HEK293 (cell line): ENCODE measurements around the gene MTCL1.

Source experiments
- CTCF ChIA-PET: fragments of 350-600 bp; formaldehyde crosslinking; extraction: SDS; loops from one replicate; lab custom pipeline; 2021; ENCODE audit warnings: antibody characterized with exemption; lab: Yijun Ruan, JAX
- POLR2A ChIA-PET: fragments of 300-600 bp; formaldehyde crosslinking; extraction: SDS; loops from one replicate; lab custom pipeline; 2020; ENCODE audit warnings: antibody characterized with exemption, inconsistent platforms; lab: Yijun Ruan, JAX
- H3K27ac ChIP-seq: fragments of 200-500 bp; sonication (Bioruptor generic); 2 replicates; pipeline ENCODE4 v1.5.1; 2014; ENCODE audit warnings: low read depth, low read length, control low read depth, inconsistent platforms; ENCODE audit errors: extremely low read depth
- H3K36me3 ChIP-seq, 2 experiments: fragments of 200-500 bp in 1 of 2; sonication (Bioruptor generic) in 1 of 2; 1 replicate in 1 of 2; 2 replicates in 1 of 2; pipeline ENCODE4 v1.5.1; 2014 to 2017; ENCODE audit warnings: inconsistent platforms in 2 of 2, low read length in 2 of 2; ENCODE audit not compliant: control insufficient read depth in 2 of 2, insufficient read depth in 1 of 2
- H3K4me1 ChIP-seq: fragments of 200-500 bp; sonication (Bioruptor generic); 2 replicates; pipeline ENCODE4 v1.5.1; 2014; ENCODE audit warnings: mild to moderate bottlenecking, low read length, inconsistent platforms; ENCODE audit not compliant: control insufficient read depth, insufficient read depth
- H3K4me3 ChIP-seq: 2 replicates; pipeline ENCODE4 v1.5.1; 2011; ENCODE audit warnings: low read depth, mild to moderate bottlenecking, control low read depth, low read length, moderate library complexity
- H3K9me3 ChIP-seq: fragments of 200-500 bp; sonication (Bioruptor generic); 2 replicates; pipeline ENCODE4 v1.5.1; 2014; ENCODE audit warnings: low read depth, low read length, inconsistent platforms; ENCODE audit not compliant: control insufficient read depth, insufficient read depth
- BCL11B ChIP-seq: fragments of 450-650 bp; formaldehyde crosslinking; IDR thresholded peaks from 2 replicates; pipeline ENCODE4 v1.5.1; 2016; ENCODE audit warnings: low read depth, missing biosample characterization, missing genetic modification characterization
- HOXC10 ChIP-seq: sonication (generic); formaldehyde crosslinking; IDR thresholded peaks from 2 replicates; pipeline ENCODE4 v1.8.1; 2023; ENCODE audit warnings: mild to moderate bottlenecking, missing genetic modification reagents
- IKZF3 ChIP-seq: fragments of 450-650 bp; IDR thresholded peaks from 2 replicates; pipeline ENCODE4 v1.5.0; 2018; ENCODE audit warnings: missing biosample characterization, mild to moderate bottlenecking, missing genetic modification characterization, moderate library complexity
- KLF10 ChIP-seq: fragments of 450-650 bp; IDR thresholded peaks from 2 replicates; pipeline ENCODE4 v1.5.1; 2018; ENCODE audit warnings: missing biosample characterization, mild to moderate bottlenecking, missing genetic modification characterization
- MEIS1 ChIP-seq: sonication (generic); formaldehyde crosslinking; IDR thresholded peaks from 2 replicates; pipeline ENCODE4 v1.8.1; 2022; ENCODE audit warnings: missing genetic modification reagents, mild to moderate bottlenecking, borderline replicate concordance
- PRDM6 ChIP-seq: fragments of 450-650 bp; formaldehyde crosslinking; IDR thresholded peaks from 2 replicates; pipeline ENCODE4 v1.5.1; 2017; ENCODE audit warnings: missing biosample characterization, missing genetic modification characterization
- RBAK ChIP-seq: fragments of 450-650 bp; formaldehyde crosslinking; IDR thresholded peaks from 2 replicates; pipeline ENCODE4 v1.5.1; 2016; ENCODE audit warnings: missing biosample characterization, missing genetic modification characterization
- REPIN1 ChIP-seq: fragments of 450-650 bp; formaldehyde crosslinking; IDR thresholded peaks from 2 replicates; pipeline ENCODE4 v1.5.1; 2017; ENCODE audit warnings: missing biosample characterization, missing genetic modification characterization, low read depth
- SETDB1 ChIP-seq: IDR thresholded peaks from one replicate; pipeline ENCODE4 v1.6.1; 2017; ENCODE audit warnings: mild to moderate bottlenecking, low read length, moderate library complexity, mixed read lengths; ENCODE audit not compliant: insufficient read length
- SP2 ChIP-seq: fragments of 450-650 bp; formaldehyde crosslinking; IDR thresholded peaks from 2 replicates; pipeline ENCODE4 v1.5.1; 2016; ENCODE audit warnings: missing biosample characterization, missing genetic modification characterization
- ZBTB10 ChIP-seq: fragments of 450-650 bp; formaldehyde crosslinking; IDR thresholded peaks from 2 replicates; pipeline ENCODE4 v1.5.1; 2016; ENCODE audit warnings: missing biosample characterization, missing genetic modification characterization
- ZFP37 ChIP-seq: fragments of 450-650 bp; formaldehyde crosslinking; IDR thresholded peaks from 2 replicates; pipeline ENCODE4 v1.5.1; 2016; ENCODE audit warnings: missing biosample characterization, missing genetic modification characterization
- ZFP69B ChIP-seq: fragments of 450-650 bp; formaldehyde crosslinking; IDR thresholded peaks from 2 replicates; pipeline ENCODE4 v1.5.1; 2016; ENCODE audit warnings: missing biosample characterization, missing genetic modification characterization
- ZNF114 ChIP-seq: fragments of 450-650 bp; formaldehyde crosslinking; IDR thresholded peaks from 2 replicates; pipeline ENCODE4 v1.5.0; 2017; ENCODE audit warnings: missing biosample characterization, missing genetic modification characterization
- ZNF121 ChIP-seq: fragments of 450-650 bp; formaldehyde crosslinking; IDR thresholded peaks from 2 replicates; pipeline ENCODE4 v1.5.1; 2016; ENCODE audit warnings: missing biosample characterization, missing genetic modification characterization
- ZNF221 ChIP-seq: fragments of 450-650 bp; formaldehyde crosslinking; IDR thresholded peaks from 2 replicates; pipeline ENCODE4 v1.5.1; 2017; ENCODE audit warnings: missing biosample characterization, missing genetic modification characterization, borderline replicate concordance
- ZNF26 ChIP-seq: fragments of 450-650 bp; formaldehyde crosslinking; IDR thresholded peaks from 2 replicates; pipeline ENCODE4 v1.5.1; 2016; ENCODE audit warnings: missing biosample characterization, missing genetic modification characterization
- ZNF274 ChIP-seq, 2 experiments: fragments of 200-500 bp in 1 of 2; fragments of 450-650 bp in 1 of 2; sonication (Bioruptor generic) in 1 of 2; formaldehyde crosslinking in 1 of 2; IDR thresholded peaks; 2 replicates each; pipeline versions ENCODE4 v1.5.1 to v1.6.1; 2014 to 2016; ENCODE audit warnings: borderline replicate concordance in 1 of 2, inconsistent platforms in 1 of 2, low read length in 1 of 2, missing biosample characterization in 1 of 2, missing genetic modification characterization in 1 of 2
- ZNF324 ChIP-seq: fragments of 450-650 bp; formaldehyde crosslinking; IDR thresholded peaks from 2 replicates; pipeline ENCODE4 v1.5.1; 2016; ENCODE audit warnings: missing biosample characterization, missing genetic modification characterization
- ZNF473 ChIP-seq: fragments of 450-650 bp; formaldehyde crosslinking; IDR thresholded peaks from 2 replicates; pipeline ENCODE4 v1.5.1; 2017; ENCODE audit warnings: missing biosample characterization, missing genetic modification characterization
- ZNF529 ChIP-seq: fragments of 450-650 bp; formaldehyde crosslinking; IDR thresholded peaks from 2 replicates; pipeline ENCODE4 v1.5.1; 2017; ENCODE audit warnings: missing genetic modification characterization, missing biosample characterization; ENCODE audit not compliant: insufficient replicate concordance
- ZNF530 ChIP-seq: fragments of 450-650 bp; formaldehyde crosslinking; IDR thresholded peaks from 2 replicates; pipeline ENCODE4 v1.5.1; 2016; ENCODE audit warnings: low read depth, missing biosample characterization, missing genetic modification characterization
- ZNF555 ChIP-seq: fragments of 450-650 bp; formaldehyde crosslinking; conservative IDR thresholded peaks from 2 replicates; pipeline ENCODE4 v1.5.1; 2017; ENCODE audit warnings: missing biosample characterization, mild to moderate bottlenecking, missing genetic modification characterization, inconsistent platforms
- ZNF558 ChIP-seq: fragments of 450-650 bp; formaldehyde crosslinking; IDR thresholded peaks from 2 replicates; pipeline ENCODE4 v1.5.1; 2016; ENCODE audit warnings: missing biosample characterization, missing genetic modification characterization
- ZNF580 ChIP-seq: fragments of 450-650 bp; formaldehyde crosslinking; IDR thresholded peaks from 2 replicates; pipeline ENCODE4 v1.5.1; 2016; ENCODE audit warnings: missing biosample characterization, missing genetic modification characterization
- ZNF624 ChIP-seq: fragments of 450-650 bp; formaldehyde crosslinking; IDR thresholded peaks from 2 replicates; pipeline ENCODE4 v1.5.1; 2017; ENCODE audit warnings: missing biosample characterization, missing genetic modification characterization
- ZNF701 ChIP-seq: fragments of 450-650 bp; formaldehyde crosslinking; IDR thresholded peaks from 2 replicates; pipeline ENCODE4 v1.5.1; 2016; ENCODE audit warnings: missing biosample characterization, missing genetic modification characterization
- ZNF830 ChIP-seq: fragments of 450-650 bp; IDR thresholded peaks from 2 replicates; pipeline ENCODE4 v1.5.0; 2018; ENCODE audit warnings: missing biosample characterization, missing genetic modification characterization, low read depth, mild to moderate bottlenecking, moderate library complexity
- ZSCAN4 ChIP-seq: fragments of 450-650 bp; formaldehyde crosslinking; IDR thresholded peaks from 2 replicates; pipeline ENCODE4 v1.5.1; 2017; ENCODE audit warnings: missing biosample characterization, missing genetic modification characterization

The MTCL1 gene

GRCh38 chr18:8735274-8735673 is 29.9 kb downstream of the MTCL1 start (continued):
- no peak for TF ChIP-seq REPIN1 (tag by site-specific recombination)
- TF ChIP-seq, all 188 proteins: peak for 0

GRCh38 chr18:8741117-8741516 is 35.8 kb downstream of the MTCL1 start:
- ChIA-PET CTCF (interaction anchor here (0.9 kb wide), 1 partner anchor 45 kb away, joined by 4 read pairs; no protein-coding TSS in a partner anchor), POLR2A (no interaction called here)
- no peak for TF ChIP-seq BCL11B (tag by site-specific recombination)
- TF ChIP-seq ZNF529 (tag by site-specific recombination), result no peak
- no peak for TF ChIP-seq SP2 (tag by site-specific recombination)
- TF ChIP-seq ZNF555 (tag by site-specific recombination), result no peak
- TF ChIP-seq ZNF274 (IDR thresholded peaks at IDR 0.05; ENCODE audit: low read length), result no peak
- TF ChIP-seq ZNF274 (tag by site-specific recombination; IDR thresholded peaks at IDR 0.05; ENCODE audit: borderline replicate concordance), result no peak
- TF ChIP-seq SETDB1, result no peak
- TF ChIP-seq ZNF221, result no peak
- no peak for TF ChIP-seq ZNF324 (tag by site-specific recombination)
- no peak for TF ChIP-seq ZNF121 (tag by site-specific recombination)
- TF ChIP-seq IKZF3, result no peak
- TF ChIP-seq ZNF624 (tag by site-specific recombination), result no peak
- TF ChIP-seq ZNF114 (tag by site-specific recombination), result no peak
- TF ChIP-seq ZNF580, result no peak
- no peak for TF ChIP-seq KLF10
- TF ChIP-seq RBAK, result no peak
- no peak for TF ChIP-seq ZNF26 (tag by site-specific recombination)
- H3K36me3 ChIP-seq, result peaks cover 0 to 7% of the 10 kb centered on the region in 2 experiments; a peak in 1 of 3 replicates
- no peaks in the 10 kb centered on the region for H3K4me1 ChIP-seq
- H3K4me3 ChIP-seq, result no peak overlapping the region
- no peak overlapping the region for H3K27ac ChIP-seq
- H3K9me3 ChIP-seq, result no peaks in the 10 kb centered on the region

GRCh38 chr18:8741532-8741931 is 36.2 kb downstream of the MTCL1 start:
- peaks cover 0 to 7% of the 10 kb centered on the region in 2 experiments; a peak in 1 of 3 replicates for H3K36me3 ChIP-seq
- H3K4me3 ChIP-seq, result no peak overlapping the region
- H3K27ac ChIP-seq, result no peak overlapping the region
- H3K9me3 ChIP-seq, result no peaks in the 10 kb centered on the region
- CTCF ChIA-PET, result interaction anchor here (0.9 kb wide), 1 partner anchor 46 kb away, joined by 4 read pairs; no protein-coding TSS in a partner anchor
- H3K4me1 ChIP-seq, result no peaks in the 10 kb centered on the region
- POLR2A ChIA-PET, result no interaction called here
- TF ChIP-seq ZBTB10 (tag by site-specific recombination), result no peak
- TF ChIP-seq HOXC10 (CRISPR knock-in tag), result no peak
- TF ChIP-seq ZFP37 (tag by site-specific recombination), result no peak
- TF ChIP-seq ZNF473 (tag by site-specific recombination), result no peak
- no peak for TF ChIP-seq MEIS1 (CRISPR knock-in tag)
- no peak for TF ChIP-seq ZSCAN4
- TF ChIP-seq ZNF530, result no peak
- no peak for TF ChIP-seq ZNF701 (tag by site-specific recombination)
- no peak for TF ChIP-seq ZNF221
- TF ChIP-seq ZNF558, result no peak
- TF ChIP-seq PRDM6 (tag by site-specific recombination), result no peak
- no peak for TF ChIP-seq ZNF830
- TF ChIP-seq ZFP69B (tag by site-specific recombination), result no peak
